ENCODE data around the gene CCDC142. TPM values are rescaled to one million over a fixed set of nuclear protein-coding genes. Genes with fewer than 3 reads are reported as not detected.
A peak's percentile ranks its signal among the peaks of the same experiment; 100 is the strongest.

The CCDC142 gene
- total RNA-seq, 4 donors from 2014 or later, result 10.4 to 31.1 (median 18.7) TPM

DNA sequence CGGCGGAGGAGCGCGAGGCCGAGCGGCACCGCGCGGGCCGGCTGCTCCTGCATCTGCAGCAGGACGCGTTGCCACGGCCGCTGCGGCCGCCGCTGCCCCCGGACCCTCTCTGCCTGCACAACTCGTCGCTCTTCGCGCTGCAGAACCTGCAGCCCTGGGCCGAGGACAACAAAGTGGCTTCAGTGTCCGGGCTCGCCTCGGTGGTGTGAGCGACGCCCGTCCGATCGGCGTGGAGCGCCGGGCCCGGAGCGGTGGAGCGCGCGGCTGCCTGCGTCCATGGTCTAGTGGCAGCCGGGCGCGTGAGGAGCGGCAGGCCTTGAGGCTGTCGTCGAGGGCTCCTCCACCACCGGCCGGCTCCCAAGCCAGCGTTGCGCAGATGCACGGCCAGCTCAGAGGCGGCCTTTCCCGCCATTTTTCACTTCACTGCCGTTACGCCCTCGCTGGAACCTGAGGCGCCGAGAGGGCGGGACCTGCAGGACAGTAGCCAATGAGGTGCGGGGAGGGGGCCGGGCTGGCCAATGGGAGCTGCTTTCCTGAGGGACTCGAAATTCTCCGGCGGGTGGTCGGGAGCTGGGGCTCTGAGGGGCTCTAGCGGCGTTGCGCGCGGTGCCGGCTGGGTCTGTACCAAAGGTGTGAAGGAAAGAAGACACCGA is 33.3 kb upstream of the CCDC142 start:
- 9% methylated on average over 61 of the region's 72 CpGs for WGBS
- peak in 1 of 2 donors; percentile 75 for DNase-seq (ENCODE audit: low spot score in 2 of 2)
- TF ChIP-seq, protein P1, sequence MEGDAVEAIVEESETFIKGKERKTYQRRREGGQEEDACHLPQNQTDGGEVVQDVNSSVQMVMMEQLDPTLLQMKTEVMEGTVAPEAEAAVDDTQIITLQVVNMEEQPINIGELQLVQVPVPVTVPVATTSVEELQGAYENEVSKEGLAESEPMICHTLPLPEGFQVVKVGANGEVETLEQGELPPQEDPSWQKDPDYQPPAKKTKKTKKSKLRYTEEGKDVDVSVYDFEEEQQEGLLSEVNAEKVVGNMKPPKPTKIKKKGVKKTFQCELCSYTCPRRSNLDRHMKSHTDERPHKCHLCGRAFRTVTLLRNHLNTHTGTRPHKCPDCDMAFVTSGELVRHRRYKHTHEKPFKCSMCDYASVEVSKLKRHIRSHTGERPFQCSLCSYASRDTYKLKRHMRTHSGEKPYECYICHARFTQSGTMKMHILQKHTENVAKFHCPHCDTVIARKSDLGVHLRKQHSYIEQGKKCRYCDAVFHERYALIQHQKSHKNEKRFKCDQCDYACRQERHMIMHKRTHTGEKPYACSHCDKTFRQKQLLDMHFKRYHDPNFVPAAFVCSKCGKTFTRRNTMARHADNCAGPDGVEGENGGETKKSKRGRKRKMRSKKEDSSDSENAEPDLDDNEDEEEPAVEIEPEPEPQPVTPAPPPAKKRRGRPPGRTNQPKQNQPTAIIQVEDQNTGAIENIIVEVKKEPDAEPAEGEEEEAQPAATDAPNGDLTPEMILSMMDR (IDR thresholded peaks at IDR 0.05), result no peak
- TF ChIP-seq POLR2A (IDR thresholded peaks at IDR 0.05) (no peak), EP300 (IDR thresholded peaks at IDR 0.05) (no peak), POLR2AphosphoS5 (IDR thresholded peaks at IDR 0.05) (no peak)
- Histone ChIP-seq H3K27ac (no peak overlapping the region), H3K27me3 (peaks cover 99% of the 10 kb centered on the region), H3K9me3 (no peaks in the 10 kb centered on the region), H3K36me3 (no peaks in the 10 kb centered on the region), H3K4me1 (peaks cover 37% of the 10 kb centered on the region), H3K4me3 (peak overlapping the region; percentile 45)

DNA sequence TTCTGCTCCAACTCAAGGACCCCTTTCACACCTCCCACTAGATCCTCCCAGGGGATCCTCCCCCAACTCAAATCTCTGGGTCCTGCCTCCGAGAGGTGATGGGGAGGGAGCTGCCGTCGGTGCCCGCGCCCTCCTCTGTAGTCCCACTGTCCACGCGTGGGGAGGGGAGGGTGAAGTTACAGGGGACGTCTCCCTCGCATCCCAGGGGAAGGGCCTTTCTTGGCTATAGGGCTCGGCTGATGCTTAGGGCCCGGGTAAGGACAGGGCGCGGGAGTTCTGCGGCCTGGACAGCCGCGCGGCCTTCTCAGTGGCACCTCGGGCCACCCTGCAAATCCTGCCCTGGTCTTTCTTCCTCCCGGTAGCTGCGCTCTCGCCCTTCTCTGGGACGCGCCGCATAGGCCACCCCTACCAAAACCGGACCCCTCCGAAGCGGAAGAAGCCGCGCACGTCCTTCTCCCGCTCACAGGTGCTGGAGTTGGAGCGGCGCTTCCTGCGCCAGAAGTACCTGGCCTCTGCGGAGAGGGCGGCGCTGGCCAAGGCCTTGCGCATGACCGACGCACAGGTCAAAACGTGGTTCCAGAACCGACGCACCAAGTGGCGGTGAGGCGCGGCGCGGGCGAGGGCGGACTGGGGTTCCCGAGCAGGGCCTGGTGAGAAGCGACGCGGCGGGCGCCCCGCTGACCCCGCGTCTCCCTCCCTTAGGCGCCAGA is 32.6 kb upstream of the CCDC142 start:
- H3K27me3 ChIP-seq, result peaks cover 100% of the 10 kb centered on the region
- WGBS, result 16% methylated on average over 17 of the region's 60 CpGs
- TF ChIP-seq POLR2A (IDR thresholded peaks at IDR 0.05) (no peak), POLR2AphosphoS5 (IDR thresholded peaks at IDR 0.05) (no peak), EP300 (IDR thresholded peaks at IDR 0.05) (no peak)
- TF ChIP-seq, protein P1 (IDR thresholded peaks at IDR 0.05), result no peak
- no peaks in the 10 kb centered on the region for H3K9me3 ChIP-seq
- H3K27ac ChIP-seq, result no peak overlapping the region
- DNase-seq (ENCODE audit: low spot score in 2 of 2), result no peak
- H3K4me1 ChIP-seq, result peaks cover 37% of the 10 kb centered on the region
- no peaks in the 10 kb centered on the region for H3K36me3 ChIP-seq
- peak overlapping the region; percentile 45 for H3K4me3 ChIP-seq

DNA sequence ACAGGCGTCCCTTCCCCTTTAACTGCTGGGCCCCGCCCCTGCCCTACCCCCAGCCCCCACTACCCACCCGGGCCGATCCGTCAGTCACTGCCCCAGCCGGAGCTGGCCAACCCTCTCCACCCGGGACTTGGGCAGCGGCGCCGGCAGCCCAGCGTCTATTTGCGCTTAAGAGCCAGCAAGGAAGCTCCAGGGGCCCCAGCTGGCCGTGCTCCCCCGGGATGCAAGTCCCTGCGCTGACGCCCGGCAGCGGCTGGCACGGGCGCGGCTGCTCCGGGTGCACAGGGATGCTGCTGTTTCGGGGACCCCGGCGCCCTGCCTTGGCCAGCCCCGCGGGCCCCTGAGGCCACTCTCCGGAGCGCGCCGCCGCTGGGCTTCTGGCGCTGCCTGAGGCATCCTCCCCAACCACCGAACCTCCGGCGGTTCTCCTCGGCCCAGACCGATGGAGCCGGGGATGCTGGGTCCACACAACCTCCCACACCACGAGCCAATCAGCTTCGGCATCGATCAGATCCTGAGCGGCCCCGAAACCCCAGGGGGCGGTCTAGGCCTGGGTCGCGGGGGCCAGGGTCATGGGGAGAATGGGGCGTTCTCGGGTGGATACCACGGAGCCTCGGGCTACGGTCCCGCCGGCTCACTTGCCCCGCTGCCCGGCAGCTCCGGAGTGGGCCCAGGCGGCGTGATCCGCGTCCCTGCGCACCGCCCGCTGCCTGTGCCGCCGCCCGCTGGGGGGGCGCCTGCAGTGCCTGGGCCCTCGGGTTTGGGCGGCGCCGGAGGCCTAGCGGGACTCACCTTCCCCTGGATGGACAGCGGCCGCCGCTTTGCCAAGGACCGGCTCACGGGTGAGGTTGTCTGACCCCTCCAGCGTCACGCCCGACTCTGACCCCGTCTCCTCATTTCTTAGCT is 31.8 kb upstream of the CCDC142 start, which contains the start of gene TLX2:
Gene TLX2, plus strand, starts transcription at position 83 of the 903 bp plus-strand sequence. Its CDS starts 357 bp downstream, at position 440.
- Histone ChIP-seq H3K36me3 (no peaks in the 10 kb centered on the region), H3K27ac (no peak within 1 kb of the TSS), H3K4me3 (peak within 1 kb of the TSS; percentile 27), H3K4me1 (peaks cover 37% of the 10 kb centered on the region), H3K9me3 (no peaks in the 10 kb centered on the region), H3K27me3 (peaks cover 100% of the 10 kb centered on the region)
- DNase-seq (ENCODE audit: low spot score in 2 of 2), result no peak
- TF ChIP-seq EP300 (IDR thresholded peaks at IDR 0.05) (no peak), POLR2AphosphoS5 (IDR thresholded peaks at IDR 0.05) (no peak), POLR2A (IDR thresholded peaks at IDR 0.05) (no peak)
- TF ChIP-seq, protein P1 (IDR thresholded peaks at IDR 0.05), result no peak
- WGBS, result 0% methylated on average over 17 of the region's 82 CpGs

DNA sequence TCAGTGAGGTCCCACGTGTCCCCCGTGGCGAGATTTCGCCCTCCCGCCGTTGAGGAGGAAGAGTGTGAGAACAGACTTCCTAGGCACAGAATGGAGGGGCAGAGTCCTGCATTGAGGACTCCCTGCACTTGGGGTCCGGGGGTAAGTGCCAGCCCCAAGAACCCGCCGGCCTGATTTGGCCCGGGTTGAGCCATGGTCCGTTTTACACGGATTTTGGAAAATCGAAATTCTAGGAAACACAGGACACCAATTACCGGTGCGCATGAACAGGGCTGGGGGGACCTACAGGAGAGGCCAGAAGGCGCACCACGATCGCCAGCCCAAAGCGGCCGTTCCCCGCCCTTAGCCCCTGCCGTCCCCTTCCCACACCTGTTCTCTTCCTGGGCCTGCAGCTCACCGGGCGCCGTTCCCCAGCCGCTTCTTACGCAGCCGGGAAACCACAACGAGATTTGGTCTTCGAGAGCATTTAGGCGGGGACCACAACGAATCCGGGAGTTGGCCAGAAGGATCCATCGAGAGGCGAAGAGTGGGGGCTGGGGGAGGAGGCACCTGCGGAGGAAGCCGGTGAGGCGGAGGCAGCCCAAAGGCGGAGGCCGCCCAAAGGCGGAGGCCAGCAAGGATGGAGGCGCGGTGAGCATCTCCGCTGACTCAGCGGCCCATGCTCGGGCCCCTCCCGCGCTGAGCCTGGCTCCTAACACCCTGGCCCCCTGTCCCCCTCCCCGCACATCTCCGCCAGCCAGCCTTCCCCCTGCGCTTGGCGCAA is 31.0 kb upstream of the CCDC142 start:
- TF ChIP-seq POLR2A (IDR thresholded peaks at IDR 0.05), result no peak
- TF ChIP-seq POLR2AphosphoS5 (IDR thresholded peaks at IDR 0.05), result peak in 1 of 3 donors; percentile 83
- Histone ChIP-seq H3K27me3 (peaks cover 97% of the 10 kb centered on the region), H3K36me3 (no peaks in the 10 kb centered on the region), H3K4me3 (peak overlapping the region; percentile 27), H3K4me1 (peaks cover 37% of the 10 kb centered on the region), H3K9me3 (no peaks in the 10 kb centered on the region), H3K27ac (no peak overlapping the region)
- no peak for DNase-seq (ENCODE audit: low spot score in 2 of 2)
- 11% methylated on average over 20 of the region's 52 CpGs for WGBS
